Adrenal gland (tissue), 5 donors: ENCODE results near the gene TRIO.

Source experiments
- CTCF ChIP-seq, 6 experiments: fragments of 450-650 bp in 4 of 6; fragments of 200-600 bp in 2 of 6; sonication (generic) in 1 of 6; IDR thresholded peaks; 1 replicate in 5 of 6; 2 replicates in 1 of 6; pipeline versions ENCODE4 v1.5.1 to v1.8.0; 2016 to 2021; ENCODE audit warnings: antibody characterized with exemption in 6 of 6, mild to moderate bottlenecking in 2 of 6, moderate library complexity in 1 of 6
- POLR2A ChIP-seq, 2 donors: fragments of 450-650 bp; IDR thresholded peaks; one replicate each; pipeline ENCODE4 v1.6.1; 2017; ENCODE audit warnings: antibody characterized with exemption in 2 of 2, mild to moderate bottlenecking in 2 of 2, moderate library complexity in 1 of 2
- donor health status: DM: no; HTN: no; CAD: no.

- TF ChIP-seq CTCF (IDR thresholded peaks at IDR 0.05) (no peak), POLR2A (IDR thresholded peaks at IDR 0.05) (no peak)
Observed at GRCh38 chr5:14218011-14218410, 74.9 kb downstream of the TRIO start.
